LHCN-M2 (cell line): ENCODE results near the gene RGS7BP. TPM values are rescaled to one million over a fixed set of nuclear protein-coding genes. Genes with fewer than 3 reads are reported as not detected.
A peak's percentile ranks its signal among the peaks of the same experiment; 100 is the strongest.
"Not testable (repeated sequence)": the region's sequence is repeated elsewhere in the genome, so short reads cannot be mapped to it uniquely, and the experiment has no call there.

Source experiments
- DNase-seq: peaks from one replicate; pipeline ENCODE4 v3.0.0-alpha.2; 2012; ENCODE audit warnings: low read depth
- total RNA-seq: library from RNA; depleted of rRNA; stranded (reverse); fragments of >200 nt; gene quantifications from 2 replicates; pipeline ENCODE4 v1.2.3, GENCODE V29; 2014

RGS7BP gene
- total RNA-seq, 1 experiment from 2014 or later: not detected

GRCh38 chr5:64558641-64559040, 52.8 kb downstream of the RGS7BP start:
- not testable (repeated sequence) for DNase-seq

- DNase-seq: no peak
These were observed 60.6 kb downstream of the RGS7BP start for GRCh38 chr5:64566310-64566916.

GRCh38 chr5:64569858-64570257, 64.0 kb downstream of the RGS7BP start:
- DNase-seq: no peak

- DNase-seq: no peak
These were observed 64.7 kb downstream of the RGS7BP start for GRCh38 chr5:64570395-64570996.

- no peak for DNase-seq
These were observed 69.7 kb downstream of the RGS7BP start for GRCh38 chr5:64575561-64575960.

GRCh38 chr5:64576250-64576649, 70.4 kb downstream of the RGS7BP start:
- no peak for DNase-seq

GRCh38 chr5:64585646-64586045, 79.8 kb downstream of the RGS7BP start:
- no peak for DNase-seq

GRCh38 chr5:64587370-64587769, 81.6 kb downstream of the RGS7BP start:
- no peak for DNase-seq

GRCh38 chr5:64592730-64593341, 87.0 kb downstream of the RGS7BP start:
- DNase-seq: no peak

- DNase-seq: no peak
These were observed 88.2 kb downstream of the RGS7BP start for GRCh38 chr5:64594025-64594424.

- DNase-seq: no peak
These were observed 88.8 kb downstream of the RGS7BP start for GRCh38 chr5:64594601-64595000.

- DNase-seq: no peak
These were observed 89.4 kb downstream of the RGS7BP start for GRCh38 chr5:64595031-64595855.

- DNase-seq: no peak
These were observed 93.4 kb downstream of the RGS7BP start for GRCh38 chr5:64599226-64599625.

- DNase-seq: no peak
These were observed 97.9 kb downstream of the RGS7BP start for GRCh38 chr5:64603676-64604075.

- DNase-seq: no peak
These were observed 101.1 kb downstream of the RGS7BP start for GRCh38 chr5:64606926-64607325.

- peak; percentile 65 for DNase-seq
These were observed 106.6 kb downstream of the RGS7BP start for GRCh38 chr5:64612344-64612961.

GRCh38 chr5:64615895-64616294, 110.1 kb downstream of the RGS7BP start:
- DNase-seq: no peak

- no peak for DNase-seq
These were observed 113.8 kb downstream of the RGS7BP start for GRCh38 chr5:64619609-64620008.

GRCh38 chr5:64622991-64623390, 117.2 kb downstream of the RGS7BP start:
- no peak for DNase-seq

- DNase-seq: peak; percentile 32
These were observed 119.9 kb downstream of the RGS7BP start for GRCh38 chr5:64625678-64626077.

- DNase-seq: no peak
These were observed 123.1 kb downstream of the RGS7BP start for GRCh38 chr5:64628901-64629300.

GRCh38 chr5:64629841-64630240, 124.0 kb downstream of the RGS7BP start:
- DNase-seq: no peak
